HG03442 (cell line): ENCODE data around the gene NIFK.
A peak's percentile ranks its signal among the peaks of the same experiment; 100 is the strongest.

Experiments used
- ATAC-seq: cut with Tn5 transposase; IDR thresholded peaks from one replicate; pipeline ENCODE4 v1.9.1; 2021; ENCODE audit warnings: mild to moderate bottlenecking, moderate library complexity; ENCODE audit not compliant: unreplicated experiment

Gene NIFK

GRCh38 chr2:121736462-121737336 is at the start of gene NIFK:
Gene NIFK, minus strand, starts transcription at chr2:121736875. Its CDS starts 25 bp downstream, at chr2:121736850.
- ATAC-seq, result peak; percentile 90

DNA sequence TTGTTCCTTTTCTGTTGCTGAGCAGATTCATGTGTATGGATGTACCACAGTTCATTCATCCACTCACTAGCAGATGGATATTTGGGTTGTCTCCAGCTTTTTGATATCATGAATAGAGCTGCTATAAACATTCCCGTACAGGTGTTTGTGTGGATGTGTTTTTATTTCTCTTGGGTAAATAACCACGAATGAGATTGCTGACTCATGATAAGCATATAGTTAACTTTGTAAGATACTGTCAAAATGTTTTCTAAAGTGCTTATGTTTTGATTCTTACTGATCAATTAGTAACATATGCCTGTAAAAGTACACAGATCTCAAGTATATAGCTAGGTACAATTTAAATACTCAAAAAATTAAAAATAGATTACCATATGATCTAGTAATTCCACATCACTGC is 46.5 kb upstream of the NIFK start:
- ATAC-seq, result no peak

DNA sequence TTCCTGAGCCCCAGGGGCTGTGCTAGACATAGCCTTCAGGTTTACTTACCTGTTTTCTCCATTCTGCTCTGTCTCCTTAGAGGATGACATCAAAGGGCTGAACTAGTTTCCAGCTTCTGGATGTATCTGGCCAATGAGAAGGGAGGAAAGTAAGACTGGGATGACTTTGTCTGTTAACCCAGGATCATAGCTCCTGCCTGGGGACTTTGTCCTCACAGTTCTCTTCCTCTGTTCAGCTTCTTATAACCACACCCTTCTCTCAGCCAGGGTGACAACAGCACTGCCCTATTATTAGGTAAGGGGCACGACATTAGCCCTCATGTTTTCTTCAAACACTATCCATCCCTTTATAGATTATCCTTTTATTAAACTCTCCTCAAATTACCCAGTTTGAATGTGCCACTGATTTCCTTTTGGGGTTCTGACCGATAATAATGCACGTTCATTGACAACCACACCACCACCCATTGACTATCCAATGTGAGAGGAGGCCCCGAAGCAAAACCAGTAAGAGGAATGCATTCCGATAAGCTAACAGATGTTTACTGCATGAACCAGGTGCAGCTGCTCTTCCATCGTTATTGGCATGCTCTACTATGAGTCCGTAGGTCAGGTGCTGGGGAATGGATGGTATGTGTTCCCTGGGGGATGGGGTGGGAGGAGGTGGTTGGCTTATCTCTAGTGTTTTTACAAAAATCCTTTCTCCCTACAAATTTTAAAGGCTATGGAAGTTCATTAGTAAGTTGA is 42.2 kb upstream of the NIFK start:
- ATAC-seq, result no peak

DNA sequence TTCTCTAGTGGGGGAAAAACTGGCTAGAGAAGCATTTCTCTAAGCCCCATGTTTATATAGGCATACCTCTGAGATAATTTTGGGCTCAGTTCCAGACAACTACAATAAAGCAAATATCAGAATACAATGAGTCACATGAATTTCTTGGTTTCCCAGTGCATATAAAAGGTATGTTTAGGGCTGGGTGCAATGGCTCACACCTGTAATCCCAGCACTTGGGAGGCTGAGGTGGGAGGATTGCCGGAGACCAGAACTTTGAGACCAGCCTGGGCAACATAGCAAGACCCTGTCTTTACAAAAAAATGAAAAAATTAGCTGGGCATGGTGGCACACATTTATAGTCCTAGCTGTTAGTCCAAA is 41.0 kb upstream of the NIFK start:
- no peak for ATAC-seq

- no peak for ATAC-seq
These were observed 40.4 kb upstream of the NIFK start for GRCh38 chr2:121776885-121777698.

- no peak for ATAC-seq
These were observed 39.7 kb upstream of the NIFK start for GRCh38 chr2:121776361-121776760.

GRCh38 chr2:121774235-121774634 is 37.6 kb upstream of the NIFK start:
- ATAC-seq, result no peak

DNA sequence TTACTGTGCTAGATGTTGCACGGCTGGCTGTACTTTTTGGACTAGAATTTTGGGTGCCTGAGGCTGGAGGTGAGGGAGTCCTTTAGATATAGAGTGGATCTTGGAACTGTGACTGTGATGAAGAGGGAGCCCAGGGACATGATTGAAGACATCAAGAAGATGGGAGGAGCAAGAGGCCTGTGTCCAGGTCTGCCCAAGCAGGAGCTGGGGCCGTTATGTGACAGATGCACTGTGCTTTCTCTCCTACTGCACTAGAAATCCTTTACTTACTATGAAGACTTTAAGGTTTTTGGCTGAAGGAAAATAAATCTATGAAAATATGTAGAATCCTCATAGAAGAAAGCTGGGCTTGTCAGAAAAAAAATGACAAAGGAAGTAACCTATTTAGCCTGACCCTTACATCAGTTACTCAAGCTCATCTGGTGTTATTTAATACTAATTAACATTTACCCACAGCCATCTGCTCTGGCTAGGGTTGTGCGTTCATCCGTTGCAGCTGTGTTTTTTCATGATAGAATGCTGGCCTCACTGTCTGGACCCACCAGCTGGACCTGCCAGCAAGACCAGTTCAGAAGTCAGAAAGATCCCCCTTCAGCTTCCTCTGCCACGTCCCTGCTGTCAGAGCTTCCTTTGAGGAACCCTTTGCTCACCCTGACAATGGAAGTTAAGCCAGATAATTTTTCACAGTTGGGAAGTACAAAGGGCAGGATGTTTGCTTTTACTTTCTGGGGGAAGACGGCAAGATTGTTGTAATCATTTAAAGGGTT is 35.5 kb upstream of the NIFK start:
- ATAC-seq, result no peak

DNA sequence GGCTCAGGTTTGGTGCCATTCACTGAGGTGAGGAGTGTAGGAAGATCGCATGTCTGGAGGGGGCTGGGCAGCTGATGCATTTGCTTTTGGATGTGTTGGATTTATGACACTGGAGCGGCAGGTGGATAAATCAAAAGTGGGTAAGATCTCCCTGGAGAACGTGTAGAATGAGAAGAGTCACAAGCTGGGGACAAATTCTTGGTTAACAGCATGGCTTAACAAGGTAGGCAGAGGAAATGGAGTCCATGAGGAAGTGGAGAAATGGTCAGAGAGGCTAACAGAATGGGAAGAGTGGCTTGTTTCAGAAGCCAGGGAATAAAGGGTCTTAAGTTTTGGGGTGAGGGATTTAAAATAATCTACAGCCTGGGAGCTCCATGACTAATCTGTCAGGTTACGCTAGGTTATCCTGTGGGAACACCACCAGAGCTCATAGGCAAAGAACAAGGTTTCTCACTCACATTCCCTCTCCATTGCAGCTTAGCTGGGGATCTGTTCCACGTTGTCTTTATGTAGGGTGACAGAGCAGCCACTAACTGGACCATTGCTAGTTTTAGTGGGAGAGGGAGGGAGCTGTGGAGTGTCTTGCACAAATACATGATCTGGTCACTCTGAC is 31.6 kb upstream of the NIFK start:
- no peak for ATAC-seq

DNA sequence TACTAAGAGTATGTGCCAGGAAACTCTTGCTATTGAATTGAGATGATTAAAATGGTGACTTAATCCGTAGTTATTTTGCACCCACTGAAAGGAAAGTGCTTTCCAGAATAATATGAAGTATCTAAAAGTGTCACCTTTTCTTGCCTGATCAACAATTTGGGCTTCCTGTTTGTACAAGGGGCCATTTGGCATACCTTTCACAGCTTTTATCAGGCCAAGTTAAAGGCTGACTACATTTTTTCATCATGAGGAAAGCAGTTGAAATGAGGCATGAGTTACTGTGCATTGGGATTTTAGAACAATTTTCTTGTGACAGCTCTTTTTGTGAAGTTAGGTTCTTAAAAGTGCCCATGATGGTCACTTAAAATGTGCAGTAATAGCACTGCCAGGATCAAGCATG is 29.9 kb upstream of the NIFK start:
- ATAC-seq, result no peak

DNA sequence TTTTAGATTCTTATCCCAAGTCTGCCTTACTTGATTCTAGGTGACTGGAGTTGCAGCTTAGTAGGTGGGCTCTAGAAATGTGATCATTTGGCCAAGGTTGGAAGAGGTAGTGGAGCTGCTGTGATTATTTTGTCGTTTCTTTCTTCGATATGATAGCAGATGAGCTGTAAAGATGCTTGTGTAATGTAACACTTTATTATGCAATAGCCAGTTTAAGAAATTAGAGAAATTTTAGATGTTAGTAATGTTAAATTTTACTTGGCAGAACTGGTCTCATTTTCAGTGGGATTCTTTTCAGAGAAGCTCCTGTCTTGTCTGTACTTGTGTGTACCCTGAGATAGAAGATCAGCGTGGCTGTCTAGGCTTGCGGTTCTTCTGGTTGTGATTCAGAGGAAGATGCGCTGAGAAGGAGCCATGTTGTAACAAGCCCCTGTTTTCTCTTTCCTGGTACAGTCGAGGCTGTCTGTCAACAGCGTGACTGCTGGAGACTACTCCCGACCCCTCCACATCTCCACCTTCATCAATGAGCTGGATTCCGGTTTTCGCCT is 28.1 kb upstream of the NIFK start:
- ATAC-seq, result no peak

DNA sequence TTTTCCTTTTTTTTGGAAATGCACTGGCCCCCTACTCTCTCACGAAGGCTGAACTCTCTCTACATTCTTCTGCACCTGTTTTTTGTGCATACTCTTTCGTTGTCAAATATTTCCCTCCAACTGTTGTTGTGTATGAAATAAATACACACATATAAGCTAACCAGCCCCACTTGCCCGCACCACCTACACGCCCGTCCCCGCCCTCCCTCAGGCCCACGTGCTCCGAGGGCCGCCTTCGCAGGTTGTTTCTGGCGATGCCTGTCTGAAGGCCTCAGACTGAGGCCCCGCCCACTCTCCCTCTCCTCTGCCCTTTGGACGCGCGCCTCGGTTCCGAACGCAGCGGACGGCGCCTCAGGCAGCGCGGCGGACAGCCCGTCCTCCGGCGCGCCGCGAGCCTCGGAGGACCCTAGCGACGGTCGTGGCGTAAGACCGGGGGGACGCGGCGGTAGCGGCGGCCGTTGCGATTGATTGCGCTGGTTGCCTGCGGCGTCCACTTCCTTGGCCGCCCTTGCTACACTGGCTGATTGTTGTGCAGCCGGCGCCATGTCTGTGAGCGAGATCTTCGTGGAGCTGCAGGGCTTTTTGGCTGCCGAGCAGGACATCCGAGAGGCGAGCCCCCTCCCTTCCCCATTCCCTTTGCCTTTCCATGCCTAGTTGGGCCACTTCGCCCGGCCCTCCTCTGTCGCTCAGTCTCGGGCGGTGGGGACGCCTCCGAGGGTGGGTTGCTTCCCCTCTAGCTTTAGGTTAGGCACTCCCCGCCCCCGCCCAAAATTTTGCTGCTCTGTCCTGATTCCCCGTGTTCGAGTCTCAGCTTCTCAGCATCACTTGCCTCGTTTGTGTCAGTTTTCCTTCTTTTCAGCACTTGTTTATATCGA is 18.8 kb upstream of the NIFK start, which contains the start of gene TSN:
Gene TSN, plus strand, starts transcription at position 415 of the 875 bp plus-strand sequence. Its CDS starts 129 bp downstream, at position 544.
- ATAC-seq, result peak; percentile 100

DNA sequence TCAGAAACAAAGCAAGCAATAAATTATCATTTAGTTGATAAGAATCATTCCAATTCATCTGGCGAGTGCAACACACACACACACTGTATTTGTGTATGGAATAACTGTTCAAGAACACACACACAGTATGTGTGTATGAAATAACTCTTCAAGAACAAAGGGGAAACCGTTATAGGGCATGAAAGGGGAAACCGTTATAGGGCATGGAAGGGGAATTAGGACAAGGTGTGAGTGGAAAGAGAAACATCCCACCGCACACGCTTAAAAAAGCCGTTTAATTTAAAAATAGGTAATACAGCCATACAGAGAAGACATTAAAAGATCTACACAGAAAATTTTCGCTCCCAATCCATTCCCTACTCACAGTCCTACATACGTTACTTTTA is 18.2 kb upstream of the NIFK start:
- no peak for ATAC-seq

- ATAC-seq, result no peak
These were observed 11.5 kb upstream of the NIFK start for GRCh38 chr2:121748202-121748601.

DNA sequence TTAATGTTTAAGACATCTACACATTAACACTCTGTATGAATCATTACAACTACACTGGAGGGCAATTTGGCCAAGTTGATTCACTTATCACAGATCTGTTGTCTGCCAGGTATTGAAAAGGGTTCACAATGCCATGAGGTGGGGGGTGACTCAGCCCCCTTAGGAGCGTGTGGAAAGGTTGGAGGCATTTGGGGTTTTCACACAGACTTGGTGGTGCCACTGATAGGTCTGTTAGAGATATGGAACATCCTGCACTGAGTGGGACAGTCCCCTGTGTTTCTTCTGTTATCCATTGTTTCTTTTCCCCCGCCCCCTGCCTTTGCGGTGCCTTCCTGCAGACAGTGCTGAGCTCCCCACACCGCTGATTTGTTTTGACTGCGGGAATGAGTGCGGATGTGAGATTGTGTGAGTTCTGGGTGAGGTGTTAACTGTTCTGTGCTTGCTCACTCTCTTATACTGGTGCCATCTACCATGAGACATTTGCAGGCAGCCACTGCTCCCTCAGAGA is 9.4 kb upstream of the NIFK start:
- no peak for ATAC-seq

DNA sequence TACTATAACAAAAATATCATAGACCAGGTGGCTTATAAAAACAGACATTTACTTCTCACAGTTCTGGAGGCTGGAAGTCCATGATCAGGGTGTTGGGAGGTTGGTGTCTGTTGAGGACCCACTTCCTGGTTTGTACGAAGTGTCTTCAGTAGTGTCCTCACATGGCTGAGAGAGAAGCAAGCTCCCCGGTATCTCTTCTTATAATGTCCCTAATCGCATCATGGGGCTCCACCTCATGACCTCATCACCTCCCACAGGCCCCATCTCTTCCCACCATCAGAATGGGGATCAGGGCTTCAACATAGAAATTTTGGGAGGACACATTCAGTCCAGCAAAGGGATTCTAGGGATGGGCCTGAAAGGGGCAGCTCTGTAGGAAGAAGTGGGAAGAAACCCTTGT is 4.8 kb upstream of the NIFK start:
- ATAC-seq, result no peak

- no peak for ATAC-seq
These were observed 4.3 kb upstream of the NIFK start for GRCh38 chr2:121740973-121741372.

- ATAC-seq, result no peak
These were observed 574 bp downstream of the NIFK start for GRCh38 chr2:121736140-121736461.
